Neural progenitor cell (in vitro differentiated cells): ENCODE measurements around the gene FBXL19.

Source experiments
- CTCF ChIP-seq: fragments of 200-600 bp; sonication (generic); IDR thresholded peaks from 2 replicates; pipeline ENCODE4 v1.5.1; 2017; ENCODE audit warnings: antibody characterized with exemption, mild to moderate bottlenecking
- EZH2 ChIP-seq: fragments of 200-600 bp; sonication (generic); IDR thresholded peaks from 2 replicates; pipeline ENCODE4 v1.6.1; 2017; ENCODE audit warnings: antibody characterized with exemption, mild to moderate bottlenecking, moderate library complexity
- EZH2phosphoT487 ChIP-seq: fragments of 200-600 bp; sonication (generic); IDR thresholded peaks from 2 replicates; pipeline ENCODE4 v1.6.1; 2017; ENCODE audit warnings: antibody characterized with exemption

- TF ChIP-seq CTCF (no peak), EZH2 (no peak), EZH2phosphoT487 (no peak)
Measured at GRCh38 chr16:30966033-30966619, 42.8 kb downstream of the FBXL19 start.
